H1 (cell line): ENCODE results near the gene NEK11. TPM values are rescaled to one million over a fixed set of nuclear protein-coding genes. Genes with fewer than 3 reads are reported as not detected.

ENCODE experiments used
- CTCF ChIA-PET: fragments of 300-600 bp; sonication (Branson Sonifier 250); formaldehyde crosslinking; loops from one replicate; lab custom pipeline; 2021; ENCODE audit not compliant: partially characterized antibody; lab: Charles Lee
- POLR2A ChIA-PET: fragments of 300-600 bp; sonication (Branson Sonifier 250); formaldehyde crosslinking; loops from one replicate; lab custom pipeline; 2021; ENCODE audit warnings: inconsistent platforms; ENCODE audit not compliant: partially characterized antibody; lab: Charles Lee
- DNase-seq, 2 experiments: peaks; one replicate each; pipeline versions ENCODE4 v3.0.0 to v3.0.0-alpha.2; 2010 to 2022; ENCODE audit warnings: low spot score in 2 of 2, low read depth in 1 of 2, mixed read lengths in 1 of 2
- FAIRE-seq: peaks from 2 replicates; lab custom pipeline; 2011; peaks lifted over from hg19 to GRCh38; lab: Jason Lieb, UNC
- H2AFZ ChIP-seq: 2 replicates; pipeline ENCODE4 v1.8.1; 2012; ENCODE audit warnings: low read length, inconsistent platforms
- H2AK5ac ChIP-seq: 2 replicates; pipeline ENCODE4 v1.6.1; 2013; ENCODE audit warnings: low read depth, low read length
- H2BK120ac ChIP-seq: replicated peaks from 2 replicates; pipeline ENCODE3; 2013; ENCODE audit warnings: low read depth, low read length, inconsistent platforms
- H2BK12ac ChIP-seq: 2 replicates; pipeline ENCODE4 v1.6.1; 2013; ENCODE audit warnings: low read depth, low read length
- H2BK15ac ChIP-seq: 2 replicates; pipeline ENCODE4 v1.6.1; 2013; ENCODE audit warnings: low read length
- H2BK20ac ChIP-seq: 2 replicates; pipeline ENCODE4 v1.6.1; 2013; ENCODE audit warnings: low read length
- H2BK5ac ChIP-seq: 2 replicates; pipeline ENCODE4 v1.6.1; 2013; ENCODE audit warnings: low read depth, low read length
- H3K14ac ChIP-seq: 2 replicates; pipeline ENCODE4 v1.6.1; 2013; ENCODE audit warnings: inconsistent platforms; ENCODE audit not compliant: insufficient read length
- H3K18ac ChIP-seq: 2 replicates; pipeline ENCODE4 v1.6.1; 2013; ENCODE audit warnings: low read length; ENCODE audit errors: extremely low read depth
- H3K23ac ChIP-seq: 2 replicates; pipeline ENCODE4 v1.6.1; 2013; ENCODE audit warnings: inconsistent platforms; ENCODE audit not compliant: insufficient read length
- H3K23me2 ChIP-seq: 2 replicates; pipeline ENCODE4 v1.6.1; 2013; ENCODE audit warnings: low read depth, low read length
- H3K27ac ChIP-seq: 2 replicates; pipeline ENCODE4 v1.6.1; 2011; ENCODE audit warnings: low read depth, low read length, inconsistent platforms
- H3K27me3 ChIP-seq, 4 experiments: replicated peaks in 1 of 4; 1 replicate in 1 of 4; 2 replicates in 3 of 4; pipeline versions ENCODE4 v1.6.1 to v1.8.1; 2011 to 2013; ENCODE audit warnings: low read length in 3 of 4, mild to moderate bottlenecking in 3 of 4, inconsistent platforms in 2 of 4, mixed read lengths in 2 of 4, moderate library complexity in 1 of 4; ENCODE audit not compliant: control insufficient read depth in 3 of 4, insufficient read depth in 3 of 4; ENCODE audit errors: extremely low read depth in 1 of 4
- H3K36me3 ChIP-seq, 4 experiments: 2 replicates each; pipeline versions ENCODE4 v1.6.1 to v1.8.1; 2011 to 2013; ENCODE audit warnings: mild to moderate bottlenecking in 4 of 4, low read length in 3 of 4, moderate library complexity in 2 of 4, control low read depth in 1 of 4, inconsistent platforms in 1 of 4; ENCODE audit not compliant: insufficient read depth in 4 of 4, control insufficient read depth in 2 of 4
- H3K4ac ChIP-seq: replicated peaks from 2 replicates; pipeline ENCODE3; 2013; ENCODE audit warnings: low read length, low read depth, mixed read lengths, inconsistent platforms; ENCODE audit not compliant: insufficient read length
- H3K4me1 ChIP-seq, 4 experiments: replicated peaks in 1 of 4; 1 replicate in 1 of 4; 2 replicates in 3 of 4; pipeline versions ENCODE4 v1.6.1 to v1.8.1; 2011 to 2013; ENCODE audit warnings: low read length in 3 of 4, inconsistent platforms in 2 of 4, mixed read lengths in 1 of 4; ENCODE audit not compliant: insufficient read depth in 4 of 4, control insufficient read depth in 3 of 4
- H3K4me2 ChIP-seq, 2 experiments: 2 replicates each; pipeline versions ENCODE4 v1.6.1 to v1.8.1; 2011 to 2013; ENCODE audit warnings: low read depth in 2 of 2, low read length in 2 of 2, control low read depth in 1 of 2, inconsistent platforms in 1 of 2, mild to moderate bottlenecking in 1 of 2; ENCODE audit not compliant: insufficient read depth in 1 of 2
- H3K4me3 ChIP-seq, 4 experiments: fragments of 200-600, 300-600 bp in 1 of 4; sonication (generic), shearing (Covaris generic), sonication (Bioruptor Twin) in 1 of 4; 2 replicates each; pipeline versions ENCODE4 v1.5.1 to v1.8.1; 2011 to 2016; ENCODE audit warnings: low read length in 4 of 4, low read depth in 3 of 4, control low read depth in 2 of 4, inconsistent platforms in 2 of 4, mild to moderate bottlenecking in 2 of 4, mixed read lengths in 1 of 4, moderate library complexity in 1 of 4; ENCODE audit not compliant: insufficient read depth in 2 of 4; ENCODE audit errors: extremely low read depth in 1 of 4
- H3K56ac ChIP-seq: replicated peaks from 2 replicates; pipeline ENCODE3; 2013; ENCODE audit warnings: low read depth, mild to moderate bottlenecking, mixed read lengths, low read length, inconsistent platforms; ENCODE audit not compliant: insufficient read length
- H3K79me1 ChIP-seq: 2 replicates; pipeline ENCODE4 v1.6.1; 2013; ENCODE audit warnings: low read depth, low read length, control low read depth
- H3K79me2 ChIP-seq, 2 experiments: 2 replicates each; pipeline versions ENCODE4 v1.6.1 to v1.8.1; 2012 to 2013; ENCODE audit warnings: low read length in 2 of 2, mild to moderate bottlenecking in 2 of 2, inconsistent platforms in 1 of 2; ENCODE audit not compliant: insufficient read depth in 2 of 2, control insufficient read depth in 1 of 2
- H3K9ac ChIP-seq, 4 experiments: replicated peaks in 1 of 4; 1 replicate in 1 of 4; 2 replicates in 3 of 4; pipeline versions ENCODE4 v1.6.1 to v1.8.1; 2011 to 2013; ENCODE audit warnings: low read depth in 3 of 4, low read length in 3 of 4, control low read depth in 2 of 4, mild to moderate bottlenecking in 2 of 4, moderate library complexity in 2 of 4, inconsistent platforms in 1 of 4; ENCODE audit errors: extremely low read depth in 1 of 4
- H3K9me3 ChIP-seq, 2 experiments: 2 replicates each; pipeline versions ENCODE4 v1.6.1 to v1.8.1; 2012 to 2013; ENCODE audit warnings: mild to moderate bottlenecking in 2 of 2, moderate library complexity in 2 of 2, control low read depth in 1 of 2, inconsistent platforms in 1 of 2, low read depth in 1 of 2, low read length in 1 of 2, mixed read lengths in 1 of 2; ENCODE audit not compliant: insufficient read depth in 2 of 2
- H4K20me1 ChIP-seq, 2 experiments: replicated peaks in 1 of 2; 2 replicates each; pipeline versions ENCODE3 to v1.8.1; 2011 to 2013; ENCODE audit warnings: inconsistent platforms in 2 of 2, low read length in 2 of 2, mild to moderate bottlenecking in 1 of 2; ENCODE audit not compliant: insufficient read depth in 2 of 2, control insufficient read depth in 1 of 2
- H4K5ac ChIP-seq: 2 replicates; pipeline ENCODE4 v1.6.1; 2013; ENCODE audit warnings: low read length, low read depth, mixed read lengths, inconsistent platforms; ENCODE audit not compliant: insufficient read length
- H4K8ac ChIP-seq: 2 replicates; pipeline ENCODE4 v1.8.0; 2013; ENCODE audit warnings: mild to moderate bottlenecking, moderate library complexity, low read length, inconsistent platforms; ENCODE audit not compliant: insufficient read depth; ENCODE audit errors: extremely low read depth
- H4K91ac ChIP-seq: replicated peaks from 2 replicates; pipeline ENCODE3; 2013; ENCODE audit warnings: low read length, mixed read lengths, inconsistent platforms; ENCODE audit not compliant: insufficient read length
- CBX5 ChIP-seq: fragments of 300-800, 300-1000 bp; sonication (generic); IDR thresholded peaks from 2 replicates; pipeline ENCODE4 v1.7.1; 2016; ENCODE audit warnings: antibody characterized with exemption, low read length, low read depth
- CEBPB ChIP-seq: IDR thresholded peaks from 2 replicates; pipeline ENCODE4 v1.6.1; 2012; ENCODE audit warnings: low read depth, low read length
- CHD2 ChIP-seq: IDR thresholded peaks from 2 replicates; pipeline ENCODE4 v1.6.1; 2012; ENCODE audit warnings: low read length, improper control_type of control experiment
- HDAC6 ChIP-seq: IDR thresholded peaks from one replicate; pipeline ENCODE4 v1.7.1; 2012; ENCODE audit warnings: low read depth, mild to moderate bottlenecking, inconsistent platforms, low read length, moderate library complexity
- KDM1A ChIP-seq: fragments of 200-600, 300-600 bp; sonication (generic); IDR thresholded peaks from 2 replicates; pipeline ENCODE4 v1.7.1; 2016; ENCODE audit warnings: mild to moderate bottlenecking, low read length, borderline replicate concordance
- KDM5A ChIP-seq: fragments of 200-600 bp; IDR thresholded peaks from 2 replicates; pipeline ENCODE4 v1.7.1; 2012; ENCODE audit warnings: mild to moderate bottlenecking, low read length, inconsistent platforms, mixed read lengths
- MAFK ChIP-seq: IDR thresholded peaks from 2 replicates; pipeline ENCODE4 v1.6.1; 2012; ENCODE audit warnings: low read depth, mild to moderate bottlenecking, improper control_type of control experiment, low read length
- RNF2 ChIP-seq: fragments of 200-900, 300-1000 bp; sonication (generic); IDR thresholded peaks from 2 replicates; pipeline ENCODE4 v1.7.1; 2016; ENCODE audit warnings: borderline replicate concordance, low read depth, mild to moderate bottlenecking, antibody characterized with exemption, low read length; ENCODE audit not compliant: poor library complexity, severe bottlenecking; ENCODE audit errors: missing control alignments
- SIN3A ChIP-seq, 2 experiments: IDR thresholded peaks in 1 of 2; conservative IDR thresholded peaks in 1 of 2; 2 replicates each; pipeline ENCODE4 v1.6.1; 2011 to 2012; ENCODE audit warnings: low read length in 2 of 2, improper control_type of control experiment in 1 of 2, low read depth in 1 of 2, mild to moderate bottlenecking in 1 of 2
- SP2 ChIP-seq: IDR thresholded peaks from 2 replicates; pipeline ENCODE4 v1.6.1; 2012; ENCODE audit warnings: mild to moderate bottlenecking, low read length, inconsistent platforms
- WGBS, 2 experiments: shearing (Covaris generic) in 1 of 2; methylation state at CpG; one replicate each; pipeline versions ENCODE4 v1.1.6 to v1.1.7; 2013 to 2015; ENCODE audit warnings: low lambda C conversion rate in 2 of 2, mixed read lengths in 2 of 2, inconsistent platforms in 1 of 2, low coverage in 1 of 2, missing lambda C conversion rate in 1 of 2; ENCODE audit not compliant: insufficient replicate concordance in 2 of 2, insufficient coverage in 1 of 2, insufficient read length in 1 of 2; ENCODE audit errors: extremely low coverage in 1 of 2, missing lambda C conversion rate in 1 of 2; 5-methylcytosine and 5-hydroxymethylcytosine counted together
- polyA plus RNA-seq, 7 experiments: library from polyadenylated mRNA; depleted of rRNA in 3 of 7; stranded (reverse) in 5 of 7; unstranded in 2 of 7; fragments of >200 nt in 5 of 7; fragments of 200-250 nt in 2 of 7; gene quantifications; 1 replicate in 5 of 7; 2 replicates in 1 of 7; 4 replicates in 1 of 7; pipeline versions ENCODE4 v1.2.1 to v1.2.3, GENCODE V29; 2011 to 2013; ENCODE audit warnings: missing spikeins in 2 of 7, mixed read lengths in 2 of 7
- total RNA-seq: library from RNA; stranded (reverse); fragmentation: NEBNext Ultra II Directional; extraction: Animal tissue kit (Norgen Biotek cat#: 25700); gene quantifications from 2 replicates; pipeline ENCODE4 v1.2.1, GENCODE V29; 2021
- TF ChIP-seq, protein P1 (sequence below): IDR thresholded peaks from 2 replicates; pipeline ENCODE4 v1.6.1; 2012; ENCODE audit warnings: low read length, inconsistent platforms
- TF ChIP-seq, protein P2 (sequence below): IDR thresholded peaks from 2 replicates; pipeline ENCODE4 v1.6.1; 2012; ENCODE audit warnings: inconsistent platforms

Gene NEK11
- total and polyA plus RNA-seq, 2 of the 8 experiments (the other 6 are each of a cell fraction or from before 2014, with no cell fraction given) = 0.60 TPM; not detected in 1

DNA sequence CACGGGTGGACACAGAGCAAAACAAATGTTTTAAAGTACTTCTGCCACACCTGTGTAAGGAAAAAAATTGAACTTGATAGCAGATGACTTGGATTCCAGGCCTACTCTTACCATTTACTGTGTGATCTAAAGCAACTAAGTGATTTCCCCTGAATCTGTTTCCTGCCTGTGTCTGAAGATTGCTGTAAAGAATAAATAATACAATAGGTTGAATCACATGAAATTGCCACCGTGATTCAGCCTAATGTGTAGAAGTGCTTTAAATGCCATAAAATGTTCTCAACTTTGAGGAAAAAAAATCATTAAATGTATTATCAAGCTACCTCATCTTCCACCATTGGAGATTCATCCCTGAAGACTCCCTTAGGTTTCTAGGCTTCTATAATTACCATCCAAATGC lies 327.3 kb downstream of the NEK11 start:
- Histone ChIP-seq H3K36me3 (no peaks in the 10 kb centered on the region), H2AFZ (no peak overlapping the region), H2AK5ac (no peak overlapping the region), H3K23me2 (no peaks in the 10 kb centered on the region), H3K56ac (no peak overlapping the region), H3K79me2 (no peaks in the 10 kb centered on the region), H3K4ac (no peak overlapping the region), H3K27ac (no peak overlapping the region), H3K9ac (no peak overlapping the region), H2BK20ac (no peak overlapping the region), H3K4me3 (no peak overlapping the region), H3K14ac (no peak overlapping the region), H3K79me1 (no peaks in the 10 kb centered on the region), H4K20me1 (no peaks in the 10 kb centered on the region), H3K23ac (no peak overlapping the region), H3K27me3 (no peaks in the 10 kb centered on the region), H2BK15ac (no peak overlapping the region), H4K91ac (no peak overlapping the region), H2BK12ac (no peak overlapping the region), H2BK120ac (no peak overlapping the region), H3K9me3 (no peaks in the 10 kb centered on the region), H4K5ac (no peak overlapping the region), H4K8ac (no peak overlapping the region), H3K18ac (no peak overlapping the region), H3K4me2 (no peak overlapping the region), H3K4me1 (peaks cover 4 to 14% (median 8%) of the 10 kb centered on the region in 4 experiments; a peak in 5 of 7 replicates), H2BK5ac (no peak overlapping the region)
- FAIRE-seq (no peak), DNase-seq (no peak)
- WGBS, 2 experiments = 97% methylated on average over 2 of the region's 2 CpGs; no CpG with 5 or more reads in 1 of the 2 experiments
- ChIA-PET POLR2A (interaction anchor here (2.0 kb wide), 1 partner anchor 8 kb away, joined by 8 read pairs; no protein-coding TSS in a partner anchor), CTCF (no interaction called here)
- TF ChIP-seq RNF2 (no peak), SIN3A (conservative IDR thresholded peaks at IDR 0.05 in 1 of 2, IDR thresholded peaks at IDR 0.05 in 1 of 2; ENCODE audit: low read depth in 1 of 2, low read length in 2 of 2) (no peak), CBX5 (no peak), MAFK (no peak), KDM1A (no peak), CHD2 (no peak), SP2 (no peak), KDM5A (no peak), HDAC6 (no peak), CEBPB (no peak)
- TF ChIP-seq, protein P1, sequence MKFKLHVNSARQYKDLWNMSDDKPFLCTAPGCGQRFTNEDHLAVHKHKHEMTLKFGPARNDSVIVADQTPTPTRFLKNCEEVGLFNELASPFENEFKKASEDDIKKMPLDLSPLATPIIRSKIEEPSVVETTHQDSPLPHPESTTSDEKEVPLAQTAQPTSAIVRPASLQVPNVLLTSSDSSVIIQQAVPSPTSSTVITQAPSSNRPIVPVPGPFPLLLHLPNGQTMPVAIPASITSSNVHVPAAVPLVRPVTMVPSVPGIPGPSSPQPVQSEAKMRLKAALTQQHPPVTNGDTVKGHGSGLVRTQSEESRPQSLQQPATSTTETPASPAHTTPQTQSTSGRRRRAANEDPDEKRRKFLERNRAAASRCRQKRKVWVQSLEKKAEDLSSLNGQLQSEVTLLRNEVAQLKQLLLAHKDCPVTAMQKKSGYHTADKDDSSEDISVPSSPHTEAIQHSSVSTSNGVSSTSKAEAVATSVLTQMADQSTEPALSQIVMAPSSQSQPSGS = no peak
- TF ChIP-seq, protein P2, sequence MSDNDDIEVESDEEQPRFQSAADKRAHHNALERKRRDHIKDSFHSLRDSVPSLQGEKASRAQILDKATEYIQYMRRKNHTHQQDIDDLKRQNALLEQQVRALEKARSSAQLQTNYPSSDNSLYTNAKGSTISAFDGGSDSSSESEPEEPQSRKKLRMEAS = no peak
